BJ (cell line): Measurements from ENCODE around the gene PRKAR1B. TPM values are rescaled to one million over a fixed set of nuclear protein-coding genes. Genes with fewer than 3 reads are reported as not detected.

Source experiments
- CTCF ChIA-PET: fragments of 350-600 bp; formaldehyde crosslinking; extraction: SDS; loops from one replicate; lab custom pipeline; 2021; ENCODE audit warnings: antibody characterized with exemption, inconsistent platforms; lab: Yijun Ruan, JAX
- POLR2A ChIA-PET: fragments of 300-600 bp; sonication (Branson Sonifier 250); formaldehyde crosslinking; extraction: SDS; loops from one replicate; lab custom pipeline; 2021; ENCODE audit warnings: antibody characterized with exemption; lab: Charles Lee
- DNase-seq: peaks from one replicate; pipeline ENCODE4 v3.0.0-alpha.2; 2011; ENCODE audit warnings: low read depth
- H3K27me3 ChIP-seq: 2 replicates; pipeline ENCODE4 v1.6.0; 2011; ENCODE audit warnings: low read length; ENCODE audit not compliant: control insufficient read depth, insufficient read depth
- H3K36me3 ChIP-seq: 2 replicates; pipeline ENCODE4 v1.5.1; 2011; ENCODE audit warnings: low read length; ENCODE audit not compliant: control insufficient read depth, insufficient read depth
- H3K4me3 ChIP-seq: 2 replicates; pipeline ENCODE4 v1.5.1; 2011; ENCODE audit warnings: low read depth, mild to moderate bottlenecking, control low read depth, low read length
- polyA plus RNA-seq: library from polyadenylated mRNA; depleted of rRNA; stranded (reverse); fragments of >200 nt; gene quantifications from 2 replicates; pipeline ENCODE4 v1.2.3, GENCODE V29; 2011
- TF ChIP-seq, protein P1 (sequence below): IDR thresholded peaks from 2 replicates; pipeline ENCODE4 v1.5.1; 2011; ENCODE audit warnings: low read depth, mild to moderate bottlenecking, control low read depth, inconsistent platforms, low read length, moderate library complexity; ENCODE audit not compliant: insufficient read depth

Gene PRKAR1B
- polyA plus RNA-seq, 1 experiment = 7.4 TPM

DNA sequence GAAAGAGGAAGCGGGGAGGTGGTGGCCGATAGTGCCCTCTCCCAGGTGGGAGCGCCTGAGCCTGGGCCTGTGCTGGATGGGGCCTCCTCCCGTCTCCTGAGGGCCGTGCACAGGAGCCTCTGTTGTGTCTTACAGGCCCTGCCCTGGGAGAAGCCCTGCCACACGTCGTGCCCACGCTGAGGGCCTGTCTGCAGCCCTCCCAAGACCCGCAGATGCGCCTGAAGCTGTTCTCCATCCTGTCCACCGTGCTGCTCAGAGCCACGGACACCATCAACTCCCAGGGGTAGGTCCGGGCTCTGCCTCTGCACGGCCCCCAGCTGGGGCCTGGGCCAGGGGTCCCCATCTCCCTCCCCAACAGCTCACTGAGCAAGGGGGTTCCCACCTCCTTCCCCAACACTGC, 43.3 kb upstream of the PRKAR1B start:
- Histone ChIP-seq H3K4me3 (no peak overlapping the region), H3K27me3 (no peaks in the 10 kb centered on the region), H3K36me3 (peaks cover 12% of the 10 kb centered on the region)
- TF ChIP-seq, protein P1, sequence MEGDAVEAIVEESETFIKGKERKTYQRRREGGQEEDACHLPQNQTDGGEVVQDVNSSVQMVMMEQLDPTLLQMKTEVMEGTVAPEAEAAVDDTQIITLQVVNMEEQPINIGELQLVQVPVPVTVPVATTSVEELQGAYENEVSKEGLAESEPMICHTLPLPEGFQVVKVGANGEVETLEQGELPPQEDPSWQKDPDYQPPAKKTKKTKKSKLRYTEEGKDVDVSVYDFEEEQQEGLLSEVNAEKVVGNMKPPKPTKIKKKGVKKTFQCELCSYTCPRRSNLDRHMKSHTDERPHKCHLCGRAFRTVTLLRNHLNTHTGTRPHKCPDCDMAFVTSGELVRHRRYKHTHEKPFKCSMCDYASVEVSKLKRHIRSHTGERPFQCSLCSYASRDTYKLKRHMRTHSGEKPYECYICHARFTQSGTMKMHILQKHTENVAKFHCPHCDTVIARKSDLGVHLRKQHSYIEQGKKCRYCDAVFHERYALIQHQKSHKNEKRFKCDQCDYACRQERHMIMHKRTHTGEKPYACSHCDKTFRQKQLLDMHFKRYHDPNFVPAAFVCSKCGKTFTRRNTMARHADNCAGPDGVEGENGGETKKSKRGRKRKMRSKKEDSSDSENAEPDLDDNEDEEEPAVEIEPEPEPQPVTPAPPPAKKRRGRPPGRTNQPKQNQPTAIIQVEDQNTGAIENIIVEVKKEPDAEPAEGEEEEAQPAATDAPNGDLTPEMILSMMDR = no peak
- DNase-seq = no peak
- ChIA-PET POLR2A (no interaction called here), CTCF (interaction anchor here (0.7 to 6.4 kb wide), 4 partner anchors 16 to 448 kb away, joined by 3 to 47 read pairs (median 4); no protein-coding TSS in a partner anchor)

DNA sequence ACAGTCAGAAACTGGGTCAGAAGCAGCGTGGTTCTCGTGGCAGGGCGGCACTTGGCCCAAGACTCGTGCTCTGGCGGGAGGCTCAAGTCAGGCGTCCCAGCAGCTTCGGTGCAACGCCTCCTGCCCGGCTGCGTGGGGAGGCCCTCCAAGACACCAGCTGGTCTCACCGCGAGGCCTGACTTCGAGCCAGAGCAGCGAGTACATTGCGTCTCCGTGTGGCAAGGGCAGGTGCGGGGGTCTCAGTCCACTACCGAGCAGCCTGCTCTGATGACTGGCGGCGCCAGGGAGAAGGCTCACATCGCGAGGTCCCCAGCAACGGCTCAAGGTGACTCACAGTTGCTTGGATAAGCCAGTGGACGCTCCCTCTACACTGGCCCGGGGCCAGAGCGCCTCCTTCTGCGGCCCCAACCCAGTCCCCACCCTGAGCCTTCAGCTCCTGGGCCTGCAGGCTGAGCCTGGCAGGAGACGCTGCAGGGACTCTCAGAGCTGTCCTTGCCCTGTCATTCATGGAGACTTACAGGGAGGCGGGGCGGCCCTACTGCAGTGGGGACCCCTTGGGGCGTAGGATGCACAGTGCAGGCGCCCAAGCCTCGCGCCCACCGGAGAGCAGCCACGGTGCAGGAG, 41.9 kb upstream of the PRKAR1B start:
- no peak for DNase-seq
- POLR2A ChIA-PET = no interaction called here
- TF ChIP-seq, protein P1 = no peak
- CTCF ChIA-PET = interaction anchor here (1.7 kb wide), 1 partner anchor 436 kb away, joined by 6 read pairs; no protein-coding TSS in a partner anchor
- Histone ChIP-seq H3K4me3 (no peak overlapping the region), H3K27me3 (no peaks in the 10 kb centered on the region), H3K36me3 (peaks cover 18% of the 10 kb centered on the region)

DNA sequence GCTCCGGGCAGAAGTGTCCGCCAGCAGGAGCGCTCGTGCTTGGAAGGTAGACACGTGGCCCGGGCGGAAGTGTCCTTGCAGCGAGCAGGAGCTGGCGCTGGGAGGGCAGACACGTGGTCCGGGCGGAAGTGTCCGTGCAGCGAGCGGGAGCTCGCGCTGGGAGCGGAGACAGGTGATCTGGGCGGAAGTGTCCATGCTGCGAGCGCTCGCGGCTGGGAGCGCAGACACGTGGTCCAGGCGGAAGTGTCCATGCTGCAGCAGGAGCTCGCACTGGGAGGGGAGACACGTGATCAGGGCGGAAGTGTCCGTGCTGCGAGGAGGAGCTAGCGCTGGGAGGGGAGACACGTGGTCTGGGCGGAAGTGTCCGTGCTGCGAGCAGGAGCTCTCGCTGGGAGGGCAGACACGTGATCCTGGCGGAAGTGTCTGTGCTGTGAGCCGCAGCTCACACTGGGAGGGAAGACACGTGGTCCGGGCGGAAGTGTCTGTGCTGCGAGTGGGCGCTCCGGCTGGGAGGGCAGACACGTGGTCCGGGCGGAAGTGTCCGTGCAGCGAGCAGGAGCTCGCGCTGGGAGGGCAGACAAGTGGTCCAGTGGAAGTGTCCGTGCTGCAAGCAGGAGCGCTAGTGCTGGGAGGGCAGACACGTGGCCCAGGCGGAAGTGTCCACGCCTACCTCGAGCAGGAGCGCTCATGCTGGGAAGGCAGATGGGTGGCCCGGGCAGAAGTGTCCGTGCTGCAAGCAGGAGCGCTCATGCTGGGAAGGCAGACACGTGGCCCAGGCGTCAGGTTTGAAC, 41.1 kb upstream of the PRKAR1B start:
- peaks cover 15% of the 10 kb centered on the region for H3K36me3 ChIP-seq
- no peak overlapping the region for H3K4me3 ChIP-seq
- ChIA-PET POLR2A (interaction anchor here (0.6 kb wide), 1 partner anchor 534 kb away, joined by 6 read pairs; no protein-coding TSS in a partner anchor), CTCF (interaction anchor here (0.7 to 1.7 kb wide), 3 partner anchors 72 to 446 kb away, joined by 3 to 6 read pairs (median 3); no protein-coding TSS in a partner anchor)
- DNase-seq = no peak
- H3K27me3 ChIP-seq = no peaks in the 10 kb centered on the region
- TF ChIP-seq, protein P1 = no peak

DNA sequence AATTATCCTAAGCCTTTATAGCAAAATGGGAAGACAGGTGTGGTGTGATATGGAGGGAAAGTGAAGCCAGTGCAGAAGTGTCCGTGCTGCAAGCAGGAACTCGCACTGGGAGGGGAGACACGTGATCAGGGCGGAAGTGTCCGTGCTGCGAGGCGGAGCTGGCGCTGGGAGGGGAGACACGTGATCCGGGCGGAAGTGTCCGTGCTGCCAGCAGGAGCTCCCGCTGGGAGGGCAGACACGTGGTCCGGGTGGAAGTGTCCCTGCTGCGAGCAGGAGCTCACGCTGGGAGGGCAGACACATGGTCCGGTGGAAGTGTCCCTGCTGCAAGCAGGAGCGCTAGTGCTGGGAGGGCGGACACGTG, 40.5 kb upstream of the PRKAR1B start:
- H3K27me3 ChIP-seq = no peaks in the 10 kb centered on the region
- no peak for DNase-seq
- peaks cover 13% of the 10 kb centered on the region for H3K36me3 ChIP-seq
- POLR2A ChIA-PET = interaction anchor here (0.6 kb wide), 1 partner anchor 533 kb away, joined by 6 read pairs; no protein-coding TSS in a partner anchor
- TF ChIP-seq, protein P1 = no peak
- CTCF ChIA-PET = interaction anchor here (0.7 to 1.7 kb wide), 3 partner anchors 19 to 445 kb away, joined by 3 to 6 read pairs (median 3); no protein-coding TSS in a partner anchor
- no peak overlapping the region for H3K4me3 ChIP-seq

DNA sequence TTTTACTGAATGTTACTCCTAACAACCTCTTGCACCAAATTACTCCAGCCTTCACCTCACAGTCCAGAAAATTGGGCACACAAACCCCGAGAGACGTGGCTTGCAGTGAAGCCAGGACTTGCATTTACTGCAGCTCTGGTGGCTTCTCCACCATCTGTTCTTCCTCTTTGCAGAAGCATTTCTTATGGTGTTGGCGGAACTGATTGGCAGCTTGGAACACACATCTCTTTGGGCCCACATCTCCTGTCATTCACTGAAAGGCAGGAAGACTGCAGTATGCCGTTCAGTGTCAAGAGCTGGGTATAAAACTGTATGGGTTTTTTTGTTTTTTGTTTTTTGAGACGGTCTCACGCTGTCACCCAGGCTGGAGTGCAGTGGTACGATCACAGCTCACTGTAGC, 38.3 kb upstream of the PRKAR1B start:
- CTCF ChIA-PET = interaction anchor here (0.9 to 3.3 kb wide), 3 partner anchors 8 to 14 kb away, joined by 3 to 12 read pairs (median 4); no protein-coding TSS in a partner anchor
- Histone ChIP-seq H3K27me3 (no peaks in the 10 kb centered on the region), H3K4me3 (no peak overlapping the region), H3K36me3 (peaks cover 15% of the 10 kb centered on the region)
- TF ChIP-seq, protein P1 = no peak
- POLR2A ChIA-PET = no interaction called here
- DNase-seq = no peak
